Kidney (tissue), 14 donors: Measurements from ENCODE around the gene PDE9A. TPM values are rescaled to one million over a fixed set of nuclear protein-coding genes. Genes with fewer than 3 reads are reported as not detected.

Experiments used
- DNase-seq, 5 donors: peaks; one replicate each; pipeline ENCODE4 v3.0.0-alpha.2; 2013 to 2020
- FAIRE-seq: peaks from 2 replicates; lab custom pipeline; 2012; peaks lifted over from hg19 to GRCh38; lab: Jason Lieb, UNC
- H3K27ac ChIP-seq, 2 donors: one replicate each; pipeline ENCODE4 v1.7.0; 2013; ENCODE audit warnings: low read depth in 2 of 2, low read length in 2 of 2, inconsistent platforms in 1 of 2
- H3K27me3 ChIP-seq: one replicate; pipeline ENCODE4 v1.7.1; 2013; ENCODE audit warnings: low read length, inconsistent platforms; ENCODE audit not compliant: control insufficient read depth, insufficient read depth
- H3K36me3 ChIP-seq, 3 donors: one replicate each; pipeline versions ENCODE4 v1.7.0 to v1.7.1; 2013; ENCODE audit warnings: low read length in 3 of 3, control low read depth in 1 of 3, inconsistent platforms in 1 of 3; ENCODE audit not compliant: insufficient read depth in 3 of 3, control insufficient read depth in 2 of 3
- H3K4me1 ChIP-seq, 3 donors: one replicate each; pipeline versions ENCODE4 v1.7.0 to v1.7.1; 2013; ENCODE audit warnings: low read length in 3 of 3, inconsistent platforms in 1 of 3, low read depth in 1 of 3; ENCODE audit not compliant: control insufficient read depth in 2 of 3, insufficient read depth in 2 of 3
- H3K4me3 ChIP-seq, 3 donors: one replicate each; pipeline versions ENCODE4 v1.7.0 to v1.8.1; 2013; ENCODE audit warnings: low read length in 3 of 3, control low read depth in 1 of 3, inconsistent platforms in 1 of 3
- H3K9ac ChIP-seq, 3 donors: one replicate each; pipeline versions ENCODE4 v1.7.0 to v1.7.1; 2013; ENCODE audit warnings: low read length in 3 of 3, control low read depth in 1 of 3, inconsistent platforms in 1 of 3
- H3K9me3 ChIP-seq, 3 donors: one replicate each; pipeline versions ENCODE4 v1.7.0 to v1.7.1; 2013; ENCODE audit warnings: low read length in 3 of 3, control low read depth in 1 of 3, inconsistent platforms in 1 of 3; ENCODE audit not compliant: control insufficient read depth in 2 of 3, insufficient read depth in 1 of 3
- intact Hi-C: fragments of 100-400 bp; cut with DNase I; formaldehyde crosslinking; loops from one replicate; pipeline ENCODE4 v1.11.1; 2022
- polyA plus RNA-seq: library from polyadenylated mRNA; stranded (reverse); fragments of 350-450 nt; fragmentation: Illumina TruSeq; extraction: RNeasy Lipid Tissue Mini Kit (QIAGEN cat#74804); gene quantifications from one replicate; pipeline ENCODE4 v1.2.3, GENCODE V29; 2014; ENCODE audit warnings: low read depth, low replicate concordance; ENCODE audit not compliant: insufficient read depth
- total RNA-seq: library from RNA; stranded (reverse); fragmentation: NEBNext Ultra II Directional; extraction: Animal tissue kit (Norgen Biotek cat#: 25700); gene quantifications from one replicate; pipeline ENCODE4 v1.2.1, GENCODE V29; 2021
- TF ChIP-seq, protein P1 (sequence below): IDR thresholded peaks from 3 replicates; pipeline ENCODE4 v1.5.1; 2012; ENCODE audit warnings: mild to moderate bottlenecking, moderate library complexity, borderline replicate concordance; ENCODE audit not compliant: insufficient read depth; ENCODE audit errors: extremely low read depth
- donor health status: control.
- donor health status: control.
- donor health status: control.
- donor health status: control.
- donor health status: control.
- donor health status: DM: yes; HTN: yes; CAD: no.
- donor health status: Normal renal cell carcinoma (clear cell type).

PDE9A gene
- total and polyA plus RNA-seq, 2 donors from 2014 or later, result 30.1 to 39.0 TPM

DNA sequence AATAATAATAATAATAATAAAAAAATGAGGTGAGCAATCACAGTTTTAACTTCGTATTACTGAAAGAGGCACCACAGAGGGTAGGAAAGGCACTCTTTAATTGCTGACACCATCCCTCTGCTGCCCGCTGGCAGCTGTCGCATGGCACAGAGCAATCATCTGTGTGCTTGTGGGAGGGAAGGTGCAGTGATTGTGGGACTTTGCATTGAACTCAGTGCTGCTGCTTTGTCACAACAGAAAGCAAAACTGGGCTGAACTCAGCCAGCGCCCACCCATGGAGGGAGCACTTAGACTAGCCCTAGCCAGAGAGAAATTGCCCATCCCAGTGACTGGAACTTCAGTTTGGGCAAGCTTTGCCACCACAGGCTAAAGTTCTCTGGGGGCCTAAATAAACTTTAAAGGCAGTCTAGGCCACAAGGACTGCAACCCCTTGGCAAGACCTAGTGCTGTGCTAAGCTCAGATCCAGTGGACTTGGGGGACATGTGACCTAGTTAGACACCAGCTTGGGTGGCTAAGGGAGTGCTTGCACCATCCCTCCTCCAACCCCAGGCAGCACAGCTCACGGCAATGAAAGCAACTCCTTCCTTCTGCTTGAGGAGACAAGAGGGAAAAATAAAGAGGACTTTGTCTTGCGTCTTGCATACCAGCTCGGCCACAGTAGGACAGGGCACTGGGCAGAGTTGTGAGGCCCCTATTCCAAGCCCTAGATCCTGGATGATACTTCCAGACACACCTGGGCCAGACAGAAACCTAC lies 166.6 kb downstream of the PDE9A start:
- Histone ChIP-seq H3K27ac (no peak overlapping the region), H3K9ac (no peak overlapping the region), H3K36me3 (no peaks in the 10 kb centered on the region), H3K27me3 (no peaks in the 10 kb centered on the region), H3K4me3 (no peak overlapping the region), H3K9me3 (no peaks in the 10 kb centered on the region), H3K4me1 (no peaks in the 10 kb centered on the region)
- FAIRE-seq (no peak), DNase-seq (no peak)
- intact Hi-C loops, result loop anchor here (10.0 kb wide), 1 partner anchor 225 kb away; no protein-coding TSS in a partner anchor
- TF ChIP-seq, protein P1, sequence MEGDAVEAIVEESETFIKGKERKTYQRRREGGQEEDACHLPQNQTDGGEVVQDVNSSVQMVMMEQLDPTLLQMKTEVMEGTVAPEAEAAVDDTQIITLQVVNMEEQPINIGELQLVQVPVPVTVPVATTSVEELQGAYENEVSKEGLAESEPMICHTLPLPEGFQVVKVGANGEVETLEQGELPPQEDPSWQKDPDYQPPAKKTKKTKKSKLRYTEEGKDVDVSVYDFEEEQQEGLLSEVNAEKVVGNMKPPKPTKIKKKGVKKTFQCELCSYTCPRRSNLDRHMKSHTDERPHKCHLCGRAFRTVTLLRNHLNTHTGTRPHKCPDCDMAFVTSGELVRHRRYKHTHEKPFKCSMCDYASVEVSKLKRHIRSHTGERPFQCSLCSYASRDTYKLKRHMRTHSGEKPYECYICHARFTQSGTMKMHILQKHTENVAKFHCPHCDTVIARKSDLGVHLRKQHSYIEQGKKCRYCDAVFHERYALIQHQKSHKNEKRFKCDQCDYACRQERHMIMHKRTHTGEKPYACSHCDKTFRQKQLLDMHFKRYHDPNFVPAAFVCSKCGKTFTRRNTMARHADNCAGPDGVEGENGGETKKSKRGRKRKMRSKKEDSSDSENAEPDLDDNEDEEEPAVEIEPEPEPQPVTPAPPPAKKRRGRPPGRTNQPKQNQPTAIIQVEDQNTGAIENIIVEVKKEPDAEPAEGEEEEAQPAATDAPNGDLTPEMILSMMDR, result no peak

DNA sequence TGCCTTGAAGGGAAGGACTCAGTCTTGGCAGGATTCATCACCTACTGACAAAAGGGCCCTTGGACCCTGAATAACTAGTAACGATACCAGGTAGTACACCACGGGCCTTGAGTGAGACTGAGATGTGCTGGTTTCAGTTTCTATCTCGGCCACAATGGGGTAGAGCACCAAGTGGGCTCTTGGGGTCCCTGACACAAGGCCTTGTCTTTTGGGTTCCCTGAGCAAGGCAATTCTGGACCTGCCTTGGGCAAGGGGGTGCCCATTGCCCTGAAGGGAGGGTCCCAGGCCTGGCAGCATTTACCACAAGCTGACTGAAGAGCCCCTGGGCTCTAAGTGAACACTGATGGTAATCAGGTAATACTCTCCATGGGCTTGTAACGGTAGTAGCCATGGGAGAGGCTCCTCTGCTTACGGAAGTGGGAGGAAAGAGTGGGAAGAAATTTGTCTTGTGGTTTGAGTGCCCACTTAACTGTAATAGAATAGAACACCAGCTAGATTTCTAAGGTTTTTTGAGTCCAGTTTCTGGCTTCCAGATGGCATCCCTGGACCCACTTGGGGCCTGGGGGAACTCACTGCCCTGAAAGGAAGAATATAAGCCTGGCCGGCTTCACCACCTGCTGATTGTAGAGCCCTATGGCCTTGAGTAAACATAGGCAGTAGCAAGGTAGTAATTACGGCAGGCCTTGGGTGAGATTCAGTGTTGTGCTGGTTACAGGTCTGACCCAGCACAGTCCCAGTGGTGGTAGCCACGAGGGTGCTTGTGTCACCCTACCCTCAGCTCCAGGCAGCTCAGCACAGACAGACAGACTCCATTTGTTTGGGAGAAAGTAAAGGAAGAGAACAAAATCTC lies 167.4 kb downstream of the PDE9A start:
- H3K4me1 ChIP-seq, result no peaks in the 10 kb centered on the region
- FAIRE-seq, result no peak

More for the DNA sequence above, 167.4 kb downstream of the PDE9A start:
- Histone ChIP-seq H3K36me3 (no peaks in the 10 kb centered on the region), H3K4me3 (no peak overlapping the region), H3K27ac (no peak overlapping the region), H3K9ac (no peak overlapping the region), H3K27me3 (no peaks in the 10 kb centered on the region), H3K9me3 (no peaks in the 10 kb centered on the region)
- DNase-seq, result no peak
- intact Hi-C loops, result no loop called here
- TF ChIP-seq, protein P1, result no peak

Other genes starting within 250 kb of the PDE9A start
- 2.7 TPM for gene UBASH3A, start 249.7 kb upstream of the PDE9A start, total RNA-seq
- not detected for gene UBASH3A, start 249.7 kb upstream of the PDE9A start, polyA plus RNA-seq
- gene RSPH1, start 157.4 kb upstream of the PDE9A start, total RNA-seq, result 12.0 TPM
- gene RSPH1, start 157.4 kb upstream of the PDE9A start, polyA plus RNA-seq, result 13.0 TPM
- 21.8 TPM for gene SLC37A1, start 139.8 kb upstream of the PDE9A start, total RNA-seq
- gene SLC37A1, start 139.8 kb upstream of the PDE9A start, polyA plus RNA-seq, result 3.4 TPM
- 20.4 TPM for gene WDR4, start 225.9 kb downstream of the PDE9A start, total RNA-seq
- gene WDR4, start 225.9 kb downstream of the PDE9A start, polyA plus RNA-seq, result 4.8 TPM
- gene NDUFV3, start 239.7 kb downstream of the PDE9A start, total RNA-seq, result 29.6 TPM
- gene NDUFV3, start 239.7 kb downstream of the PDE9A start, polyA plus RNA-seq, result 37.0 TPM